Fibroblast of pulmonary artery (primary cell): ENCODE measurements around the gene NUB1.
A peak's percentile ranks its signal among the peaks of the same experiment; 100 is the strongest.

Experiments used
- DNase-seq: peaks from one replicate; pipeline ENCODE4 v3.0.0-alpha.2; 2010; ENCODE audit warnings: low read depth
- H3K4me3 ChIP-seq: replicated peaks from 2 replicates; pipeline ENCODE4 v1.5.1; 2011; ENCODE audit warnings: low read depth, mild to moderate bottlenecking, control low read depth, low read length, moderate library complexity
- TF ChIP-seq, protein P1 (sequence below): IDR thresholded peaks from 2 replicates; pipeline ENCODE4 v1.5.1; 2011; ENCODE audit warnings: mild to moderate bottlenecking, control low read depth, low read length, inconsistent platforms; ENCODE audit errors: missing control alignments

The NUB1 gene

DNA sequence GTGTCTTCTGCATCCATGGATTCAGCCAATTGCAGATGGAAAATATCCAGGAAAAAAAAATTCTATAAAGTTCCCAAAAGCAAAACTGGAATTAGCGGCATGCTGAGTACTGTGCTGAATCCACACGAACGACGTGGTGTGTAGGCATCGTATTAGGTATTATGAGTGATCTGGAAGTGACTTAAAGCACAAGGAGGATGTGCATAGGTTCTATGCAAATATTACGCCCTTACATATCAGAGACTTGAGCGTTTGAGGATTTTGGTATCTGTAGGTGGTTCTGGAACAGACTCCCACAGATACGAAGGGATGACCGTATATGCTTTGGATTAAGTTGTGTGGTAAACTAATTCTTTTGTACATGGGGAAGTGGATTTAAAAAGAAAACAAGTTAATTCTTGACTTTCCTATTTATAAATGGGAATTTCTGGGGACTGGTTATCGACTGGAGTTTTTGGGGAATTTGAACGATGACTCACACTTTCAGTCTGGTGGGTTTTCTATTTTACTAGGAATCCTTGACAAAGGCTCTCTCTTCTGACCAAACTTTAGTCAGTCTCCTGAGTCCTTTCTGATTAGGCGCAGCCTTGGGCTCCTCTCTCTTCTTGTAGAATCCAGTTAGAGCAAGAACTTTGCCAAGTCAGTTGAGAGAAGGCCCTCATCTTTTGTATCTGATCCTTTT is 5.4 kb upstream of the NUB1 start:
- H3K4me3 ChIP-seq: no peak overlapping the region
- DNase-seq: no peak
- TF ChIP-seq, protein P1, sequence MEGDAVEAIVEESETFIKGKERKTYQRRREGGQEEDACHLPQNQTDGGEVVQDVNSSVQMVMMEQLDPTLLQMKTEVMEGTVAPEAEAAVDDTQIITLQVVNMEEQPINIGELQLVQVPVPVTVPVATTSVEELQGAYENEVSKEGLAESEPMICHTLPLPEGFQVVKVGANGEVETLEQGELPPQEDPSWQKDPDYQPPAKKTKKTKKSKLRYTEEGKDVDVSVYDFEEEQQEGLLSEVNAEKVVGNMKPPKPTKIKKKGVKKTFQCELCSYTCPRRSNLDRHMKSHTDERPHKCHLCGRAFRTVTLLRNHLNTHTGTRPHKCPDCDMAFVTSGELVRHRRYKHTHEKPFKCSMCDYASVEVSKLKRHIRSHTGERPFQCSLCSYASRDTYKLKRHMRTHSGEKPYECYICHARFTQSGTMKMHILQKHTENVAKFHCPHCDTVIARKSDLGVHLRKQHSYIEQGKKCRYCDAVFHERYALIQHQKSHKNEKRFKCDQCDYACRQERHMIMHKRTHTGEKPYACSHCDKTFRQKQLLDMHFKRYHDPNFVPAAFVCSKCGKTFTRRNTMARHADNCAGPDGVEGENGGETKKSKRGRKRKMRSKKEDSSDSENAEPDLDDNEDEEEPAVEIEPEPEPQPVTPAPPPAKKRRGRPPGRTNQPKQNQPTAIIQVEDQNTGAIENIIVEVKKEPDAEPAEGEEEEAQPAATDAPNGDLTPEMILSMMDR: no peak

DNA sequence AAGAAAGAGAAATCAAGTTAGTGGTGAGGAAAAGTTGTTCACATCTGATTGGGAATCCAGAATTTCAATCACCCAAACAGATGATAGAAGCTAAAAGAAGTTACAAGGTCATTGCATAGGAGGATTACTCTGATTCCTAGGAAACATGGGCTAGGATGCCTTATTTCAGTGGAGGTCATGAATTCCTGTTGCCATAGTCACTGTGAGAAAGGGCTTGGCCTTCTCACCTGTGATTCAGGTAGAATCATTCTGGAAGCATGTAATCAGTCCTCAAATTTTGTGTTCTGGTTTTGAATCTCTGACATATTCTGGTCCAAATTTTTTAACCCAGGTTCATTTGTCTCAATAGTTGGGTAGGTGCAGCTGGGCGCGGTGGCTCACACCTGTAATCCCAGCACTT is 4.3 kb upstream of the NUB1 start:
- H3K4me3 ChIP-seq: no peak overlapping the region
- DNase-seq: no peak
- TF ChIP-seq, protein P1: no peak

DNA sequence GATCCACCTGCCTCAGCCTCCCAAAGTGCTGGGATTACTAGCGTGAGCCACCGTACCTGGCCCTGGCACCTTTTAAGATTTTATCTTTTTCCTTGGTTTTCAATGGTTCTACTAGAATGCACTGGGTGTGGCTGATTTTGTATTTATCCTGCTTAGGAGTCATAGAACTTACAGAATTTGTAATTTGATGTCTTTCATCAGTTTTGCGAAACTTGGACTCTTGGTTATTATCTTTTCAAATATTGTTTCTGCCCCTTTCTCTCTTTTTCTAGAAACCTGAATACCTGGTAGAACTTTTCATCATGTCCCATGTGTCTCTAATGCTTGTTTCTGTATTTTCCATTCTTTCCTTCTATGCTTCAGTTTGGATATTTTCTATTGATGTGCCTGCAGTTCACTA is 2.8 kb upstream of the NUB1 start:
- no peak for DNase-seq
- no peak overlapping the region for H3K4me3 ChIP-seq
- TF ChIP-seq, protein P1: no peak

GRCh38 chr7:151339651-151340382 is 1.8 kb upstream of the NUB1 start:
- TF ChIP-seq, protein P1: no peak
- H3K4me3 ChIP-seq: no peak overlapping the region
- DNase-seq: no peak

GRCh38 chr7:151340794-151341356 is 737 bp upstream of the NUB1 start:
- H3K4me3 ChIP-seq: peak overlapping the region; percentile 40
- DNase-seq: no peak
- TF ChIP-seq, protein P1: peak; percentile 5

DNA sequence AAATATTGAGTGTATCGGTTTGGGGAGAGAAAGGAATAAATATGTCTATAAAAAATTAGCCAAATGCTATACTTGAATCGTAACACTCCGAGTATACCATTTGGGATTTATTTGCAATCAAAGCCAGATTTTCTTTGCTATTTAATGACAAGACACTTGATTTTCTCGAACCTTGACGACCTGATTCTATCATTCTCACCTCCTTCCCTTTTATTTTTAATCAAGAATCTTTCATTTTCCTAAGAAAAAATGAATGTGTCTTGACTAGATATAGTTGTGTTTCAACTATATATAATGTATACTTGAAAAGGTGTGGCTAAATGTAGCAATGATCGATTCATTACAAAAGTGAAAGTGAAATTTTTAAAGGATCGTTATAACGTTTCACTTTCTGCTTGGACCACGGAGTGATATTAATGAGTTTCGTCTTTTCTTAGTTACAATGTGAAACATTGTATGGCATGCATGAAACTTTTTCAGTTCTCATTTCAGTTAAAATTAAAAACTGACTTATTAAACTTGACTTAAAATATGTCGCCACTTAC is 562 bp downstream of the NUB1 start:
- DNase-seq: no peak
- H3K4me3 ChIP-seq: peak overlapping the region; percentile 72
- TF ChIP-seq, protein P1: no peak
